HEK293 (cell line): Measurements from ENCODE around the gene EN2.
A peak's percentile ranks its signal among the peaks of the same experiment; 100 is the strongest.

ENCODE experiments used
- CTCF ChIA-PET: fragments of 350-600 bp; formaldehyde crosslinking; extraction: SDS; loops from one replicate; lab custom pipeline; 2021; ENCODE audit warnings: antibody characterized with exemption; lab: Yijun Ruan, JAX
- POLR2A ChIA-PET: fragments of 300-600 bp; formaldehyde crosslinking; extraction: SDS; loops from one replicate; lab custom pipeline; 2020; ENCODE audit warnings: antibody characterized with exemption, inconsistent platforms; lab: Yijun Ruan, JAX
- H3K27ac ChIP-seq: fragments of 200-500 bp; sonication (Bioruptor generic); 2 replicates; pipeline ENCODE4 v1.5.1; 2014; ENCODE audit warnings: low read depth, low read length, control low read depth, inconsistent platforms; ENCODE audit errors: extremely low read depth
- H3K36me3 ChIP-seq, 2 experiments: fragments of 200-500 bp in 1 of 2; sonication (Bioruptor generic) in 1 of 2; 1 replicate in 1 of 2; 2 replicates in 1 of 2; pipeline ENCODE4 v1.5.1; 2014 to 2017; ENCODE audit warnings: inconsistent platforms in 2 of 2, low read length in 2 of 2; ENCODE audit not compliant: control insufficient read depth in 2 of 2, insufficient read depth in 1 of 2
- H3K4me1 ChIP-seq: fragments of 200-500 bp; sonication (Bioruptor generic); 2 replicates; pipeline ENCODE4 v1.5.1; 2014; ENCODE audit warnings: mild to moderate bottlenecking, low read length, inconsistent platforms; ENCODE audit not compliant: control insufficient read depth, insufficient read depth
- H3K4me3 ChIP-seq: 2 replicates; pipeline ENCODE4 v1.5.1; 2011; ENCODE audit warnings: low read depth, mild to moderate bottlenecking, control low read depth, low read length, moderate library complexity
- H3K9me3 ChIP-seq: fragments of 200-500 bp; sonication (Bioruptor generic); 2 replicates; pipeline ENCODE4 v1.5.1; 2014; ENCODE audit warnings: low read depth, low read length, inconsistent platforms; ENCODE audit not compliant: control insufficient read depth, insufficient read depth
- CTCF ChIP-seq: fragments of 450-650 bp; formaldehyde crosslinking; IDR thresholded peaks from 2 replicates; pipeline ENCODE4 v1.5.1; 2016; ENCODE audit warnings: missing biosample characterization, missing genetic modification characterization
- KLF7 ChIP-seq: fragments of 450-650 bp; formaldehyde crosslinking; IDR thresholded peaks from 2 replicates; pipeline ENCODE4 v1.5.1; 2016; ENCODE audit warnings: missing biosample characterization, missing genetic modification characterization, borderline replicate concordance
- PRDM10 ChIP-seq: fragments of 450-650 bp; formaldehyde crosslinking; IDR thresholded peaks from 2 replicates; pipeline ENCODE4 v1.5.1; 2016; ENCODE audit warnings: missing biosample characterization, missing genetic modification characterization
- SP2 ChIP-seq: fragments of 450-650 bp; formaldehyde crosslinking; IDR thresholded peaks from 2 replicates; pipeline ENCODE4 v1.5.1; 2016; ENCODE audit warnings: missing biosample characterization, missing genetic modification characterization
- ZBTB11 ChIP-seq: fragments of 450-650 bp; formaldehyde crosslinking; conservative IDR thresholded peaks from 2 replicates; pipeline ENCODE4 v1.5.1; 2016; ENCODE audit warnings: low read depth, missing biosample characterization, missing genetic modification characterization
- ZBTB49 ChIP-seq: fragments of 450-650 bp; formaldehyde crosslinking; IDR thresholded peaks from 2 replicates; pipeline ENCODE4 v1.5.1; 2016; ENCODE audit warnings: missing biosample characterization, missing genetic modification characterization, low read depth
- ZNF157 ChIP-seq: fragments of 450-650 bp; formaldehyde crosslinking; IDR thresholded peaks from 2 replicates; pipeline ENCODE4 v1.5.1; 2016; ENCODE audit warnings: missing biosample characterization, missing genetic modification characterization
- ZNF174 ChIP-seq: fragments of 450-650 bp; formaldehyde crosslinking; IDR thresholded peaks from 2 replicates; pipeline ENCODE4 v1.5.0; 2017; ENCODE audit warnings: missing biosample characterization, mild to moderate bottlenecking, missing genetic modification characterization
- ZNF184 ChIP-seq: fragments of 450-650 bp; IDR thresholded peaks from 2 replicates; pipeline ENCODE4 v1.5.1; 2018; ENCODE audit warnings: missing biosample characterization, mild to moderate bottlenecking, missing genetic modification characterization
- ZNF302 ChIP-seq: fragments of 450-650 bp; formaldehyde crosslinking; IDR thresholded peaks from 2 replicates; pipeline ENCODE4 v1.5.1; 2016; ENCODE audit warnings: missing biosample characterization, missing genetic modification characterization, low read depth
- ZNF335 ChIP-seq: fragments of 450-650 bp; formaldehyde crosslinking; conservative IDR thresholded peaks from 2 replicates; pipeline ENCODE4 v1.5.1; 2016; ENCODE audit warnings: missing biosample characterization, missing genetic modification characterization
- ZNF366 ChIP-seq: fragments of 450-650 bp; formaldehyde crosslinking; conservative IDR thresholded peaks from 2 replicates; pipeline ENCODE4 v1.5.1; 2016; ENCODE audit warnings: missing biosample characterization, missing genetic modification characterization
- ZNF423 ChIP-seq: fragments of 450-650 bp; formaldehyde crosslinking; IDR thresholded peaks from 2 replicates; pipeline ENCODE4 v1.5.1; 2016; ENCODE audit warnings: missing biosample characterization, missing genetic modification characterization
- ZNF529 ChIP-seq: fragments of 450-650 bp; formaldehyde crosslinking; IDR thresholded peaks from 2 replicates; pipeline ENCODE4 v1.5.1; 2017; ENCODE audit warnings: missing genetic modification characterization, missing biosample characterization; ENCODE audit not compliant: insufficient replicate concordance
- ZNF558 ChIP-seq: fragments of 450-650 bp; formaldehyde crosslinking; IDR thresholded peaks from 2 replicates; pipeline ENCODE4 v1.5.1; 2016; ENCODE audit warnings: missing biosample characterization, missing genetic modification characterization
- ZNF785 ChIP-seq: fragments of 450-650 bp; formaldehyde crosslinking; IDR thresholded peaks from 2 replicates; pipeline ENCODE4 v1.5.1; 2016; ENCODE audit warnings: missing biosample characterization, missing genetic modification characterization

EN2 gene

GRCh38 chr7:155414547-155415492 lies 43.1 kb upstream of the EN2 start:
- H3K4me1 ChIP-seq = no peaks in the 10 kb centered on the region
- no peaks in the 10 kb centered on the region for H3K36me3 ChIP-seq
- CTCF ChIA-PET = interaction anchor here (0.7 to 1.7 kb wide), 4 partner anchors 11 to 487 kb away, joined by 5 read pairs; no protein-coding TSS in a partner anchor

GRCh38 chr7:155416646-155417380 lies 41.1 kb upstream of the EN2 start:
- Histone ChIP-seq H3K9me3 (no peaks in the 10 kb centered on the region), H3K4me1 (no peaks in the 10 kb centered on the region), H3K4me3 (no peak overlapping the region), H3K36me3 (no peaks in the 10 kb centered on the region), H3K27ac (no peak overlapping the region)
- CTCF ChIA-PET = interaction anchor here (1.6 kb wide), 1 partner anchor 37 kb away, joined by 3 read pairs; no protein-coding TSS in a partner anchor
- POLR2A ChIA-PET = no interaction called here
- TF ChIP-seq ZNF302 (no peak), ZBTB11 (tag by site-specific recombination) (no peak), PRDM10 (tag by site-specific recombination) (no peak), ZNF335 (no peak), KLF7 (tag by site-specific recombination) (no peak), ZNF157 (tag by site-specific recombination) (no peak), ZNF174 (tag by site-specific recombination) (no peak)

More at GRCh38 chr7:155414547-155415492, 43.1 kb upstream of the EN2 start:
- POLR2A ChIA-PET = no interaction called here
- Histone ChIP-seq H3K9me3 (no peaks in the 10 kb centered on the region), H3K27ac (no peak overlapping the region), H3K4me3 (no peak overlapping the region)
- TF ChIP-seq SP2 (tag by site-specific recombination) (peak; percentile 51), ZNF558 (tag by site-specific recombination) (no peak)

- Histone ChIP-seq H3K27ac (no peak overlapping the region), H3K9me3 (no peaks in the 10 kb centered on the region), H3K36me3 (no peaks in the 10 kb centered on the region), H3K4me1 (no peaks in the 10 kb centered on the region), H3K4me3 (no peak overlapping the region)
- POLR2A ChIA-PET = no interaction called here
- CTCF ChIA-PET = interaction anchor here (0.5 to 1.1 kb wide), 3 partner anchors 13 to 491 kb away, joined by 3 to 4 read pairs (median 3); no protein-coding TSS in a partner anchor
- no peak for TF ChIP-seq ZNF366 (tag by site-specific recombination)
- no peak for TF ChIP-seq ZNF529 (tag by site-specific recombination)
- TF ChIP-seq ZNF785 (tag by site-specific recombination) = no peak
- no peak for TF ChIP-seq ZBTB49 (tag by site-specific recombination)
- TF ChIP-seq ZNF184 (tag by site-specific recombination) = no peak
- TF ChIP-seq CTCF = no peak
- TF ChIP-seq ZNF423 (tag by site-specific recombination) = no peak
Observed at GRCh38 chr7:155418304-155418703, 39.6 kb upstream of the EN2 start.
